Thoracic aorta (tissue), 2 donors: Measurements from ENCODE around the gene COL24A1. TPM values are rescaled to one million over a fixed set of nuclear protein-coding genes. Genes with fewer than 3 reads are reported as not detected.

Experiments used
- ATAC-seq: fragments of 150-250 bp; one replicate; pipeline ENCODE4 v1.8.0; 2017; ENCODE audit warnings: low read depth; ENCODE audit not compliant: insufficient number of reproducible peaks, low FRiP score
- DNase-seq: peaks from one replicate; pipeline ENCODE4 v3.0.0-alpha.2; 2020; ENCODE audit warnings: low spot score
- H3K27ac ChIP-seq, 2 donors: fragments of 200-600 bp; sonication (generic); 1 replicate in 1 of 2; 2 replicates in 1 of 2; pipeline ENCODE4 v1.5.1; 2016; ENCODE audit warnings: mild to moderate bottlenecking in 2 of 2, moderate library complexity in 2 of 2
- H3K27me3 ChIP-seq: fragments of 200-600 bp; sonication (generic); replicated peaks from 2 replicates; pipeline ENCODE4 v1.6.0; 2016; ENCODE audit warnings: mild to moderate bottlenecking; ENCODE audit not compliant: insufficient read depth
- H3K36me3 ChIP-seq: fragments of 200-600 bp; sonication (generic); one replicate; pipeline ENCODE4 v1.5.1; 2016
- H3K4me1 ChIP-seq, 2 donors: fragments of 200-600 bp; sonication (generic); 1 replicate in 1 of 2; 2 replicates in 1 of 2; pipeline versions ENCODE4 v1.5.1 to v1.6.0; 2016; ENCODE audit warnings: low read depth in 2 of 2, mild to moderate bottlenecking in 1 of 2; ENCODE audit not compliant: control insufficient read depth in 1 of 2
- H3K4me3 ChIP-seq: fragments of 200-600 bp; sonication (generic); 2 replicates; pipeline ENCODE4 v1.5.1; 2016; ENCODE audit warnings: mild to moderate bottlenecking
- H3K9me3 ChIP-seq: fragments of 200-600 bp; sonication (generic); 2 replicates; pipeline ENCODE4 v1.5.1; 2016
- total RNA-seq, 2 donors: library from RNA; depleted of rRNA; stranded (reverse); fragments of >200 nt; gene quantifications; one replicate each; pipeline versions ENCODE4 v1.1.0 to v1.2.3, GENCODE V29; 2016
- TF ChIP-seq, protein P1 (sequence below): fragments of 200-600 bp; sonication (generic); IDR thresholded peaks from one replicate; pipeline ENCODE4 v1.5.1; 2019; ENCODE audit warnings: antibody characterized with exemption

Gene COL24A1
- total RNA-seq, 2 donors from 2014 or later = 1.6 to 2.8 TPM

DNA sequence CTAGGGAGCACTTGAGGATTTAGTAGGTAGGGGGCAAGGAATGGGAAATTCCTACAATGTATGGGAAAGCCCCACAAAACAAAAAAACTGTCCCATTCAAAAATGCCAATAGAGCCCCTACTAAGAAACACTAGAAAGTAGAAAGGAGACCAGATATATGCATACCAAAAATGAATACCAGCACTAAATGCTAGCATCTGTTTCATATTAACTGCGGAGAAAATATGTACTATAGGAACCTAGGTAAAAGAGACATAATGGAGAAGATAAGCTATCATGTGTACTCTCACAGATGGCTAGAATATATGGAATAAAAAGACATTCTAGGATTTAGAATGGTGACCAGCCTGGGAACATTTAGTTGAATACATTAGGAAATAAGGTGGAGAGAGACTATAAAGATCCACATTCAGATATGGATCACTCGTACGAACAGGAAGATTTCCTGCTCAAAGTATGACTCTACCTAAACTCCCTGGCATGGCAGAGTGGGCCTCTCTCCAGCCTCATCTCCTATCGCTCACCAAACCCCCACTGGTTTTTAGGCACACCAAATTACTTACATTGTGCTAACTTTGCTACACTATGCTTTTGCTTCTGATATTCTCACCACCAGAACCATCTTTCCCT is 466.7 kb downstream of the COL24A1 start:
- no peak for DNase-seq
- H3K27ac ChIP-seq = no peak overlapping the region
- ATAC-seq = no peak
- no peak overlapping the region for H3K4me3 ChIP-seq
- TF ChIP-seq, protein P1, sequence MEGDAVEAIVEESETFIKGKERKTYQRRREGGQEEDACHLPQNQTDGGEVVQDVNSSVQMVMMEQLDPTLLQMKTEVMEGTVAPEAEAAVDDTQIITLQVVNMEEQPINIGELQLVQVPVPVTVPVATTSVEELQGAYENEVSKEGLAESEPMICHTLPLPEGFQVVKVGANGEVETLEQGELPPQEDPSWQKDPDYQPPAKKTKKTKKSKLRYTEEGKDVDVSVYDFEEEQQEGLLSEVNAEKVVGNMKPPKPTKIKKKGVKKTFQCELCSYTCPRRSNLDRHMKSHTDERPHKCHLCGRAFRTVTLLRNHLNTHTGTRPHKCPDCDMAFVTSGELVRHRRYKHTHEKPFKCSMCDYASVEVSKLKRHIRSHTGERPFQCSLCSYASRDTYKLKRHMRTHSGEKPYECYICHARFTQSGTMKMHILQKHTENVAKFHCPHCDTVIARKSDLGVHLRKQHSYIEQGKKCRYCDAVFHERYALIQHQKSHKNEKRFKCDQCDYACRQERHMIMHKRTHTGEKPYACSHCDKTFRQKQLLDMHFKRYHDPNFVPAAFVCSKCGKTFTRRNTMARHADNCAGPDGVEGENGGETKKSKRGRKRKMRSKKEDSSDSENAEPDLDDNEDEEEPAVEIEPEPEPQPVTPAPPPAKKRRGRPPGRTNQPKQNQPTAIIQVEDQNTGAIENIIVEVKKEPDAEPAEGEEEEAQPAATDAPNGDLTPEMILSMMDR = no peak
- no peaks in the 10 kb centered on the region for H3K36me3 ChIP-seq
- peaks cover 0 to 7% of the 10 kb centered on the region in 2 donors for H3K4me1 ChIP-seq
- H3K27me3 ChIP-seq = no peaks in the 10 kb centered on the region
- H3K9me3 ChIP-seq = no peaks in the 10 kb centered on the region

DNA sequence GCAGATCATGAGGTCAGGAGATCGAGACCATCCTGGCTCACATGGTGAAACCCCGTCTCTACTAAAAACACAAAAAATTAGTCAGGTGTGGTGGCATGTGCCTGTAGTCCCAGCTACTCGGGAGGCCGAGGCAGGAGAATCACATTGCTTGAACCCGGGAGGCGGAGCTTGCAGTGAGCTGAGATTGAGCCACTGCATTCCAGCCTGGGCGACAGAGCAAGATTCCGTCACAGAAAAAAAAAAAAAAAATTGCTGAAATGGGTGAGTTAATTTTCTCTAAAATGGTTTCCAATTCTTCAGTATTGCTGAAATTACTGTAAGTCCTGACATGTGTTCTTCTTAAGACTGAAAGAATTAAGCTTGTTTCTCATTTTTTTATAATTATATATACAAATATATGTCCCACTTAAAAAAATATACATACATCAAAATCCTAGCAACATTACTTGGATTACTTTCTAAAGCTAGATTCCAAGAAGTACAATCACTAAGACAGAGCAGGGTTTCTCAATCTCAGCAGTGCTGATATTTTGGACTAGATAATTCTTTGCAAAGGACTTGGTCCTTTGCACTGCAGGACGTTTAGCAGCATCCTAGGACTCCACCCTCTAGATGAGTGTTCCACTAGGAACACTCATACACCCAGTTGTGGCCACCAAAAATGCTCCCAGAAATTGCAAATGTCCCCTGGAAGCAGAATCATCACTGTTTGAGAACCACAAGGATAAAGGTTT is 473.1 kb downstream of the COL24A1 start:
- DNase-seq (no peak), ATAC-seq (no peak)
- H3K27ac ChIP-seq = no peak overlapping the region
- no peaks in the 10 kb centered on the region for H3K27me3 ChIP-seq
- peaks cover 0 to 11% of the 10 kb centered on the region in 2 donors for H3K4me1 ChIP-seq
- H3K4me3 ChIP-seq = no peak overlapping the region
- TF ChIP-seq, protein P1 = no peak
- H3K36me3 ChIP-seq = no peaks in the 10 kb centered on the region
- H3K9me3 ChIP-seq = no peaks in the 10 kb centered on the region

DNA sequence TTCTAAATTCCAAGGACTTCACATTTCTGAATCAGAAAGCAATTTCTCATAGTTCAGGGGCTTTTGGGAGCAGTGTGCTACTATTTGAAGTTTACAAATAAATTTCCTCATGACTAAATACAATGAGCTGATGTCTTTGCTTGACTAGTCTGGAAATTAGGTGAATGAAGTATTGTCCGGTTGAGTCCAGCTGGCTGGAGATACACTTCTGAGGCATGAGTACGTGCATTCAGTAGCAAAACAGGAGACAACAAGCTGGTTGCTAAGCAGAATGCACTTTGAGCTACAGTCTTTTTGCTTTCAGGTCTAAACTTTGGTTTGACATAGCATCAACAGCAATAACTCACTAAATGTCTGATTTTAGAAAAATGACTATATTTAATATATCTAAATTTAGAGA is 475.5 kb downstream of the COL24A1 start:
- TF ChIP-seq, protein P1 = no peak
- H3K4me3 ChIP-seq = no peak overlapping the region
- ATAC-seq = no peak

More for the DNA sequence above, 475.5 kb downstream of the COL24A1 start:
- peaks cover 0 to 16% of the 10 kb centered on the region in 2 donors for H3K4me1 ChIP-seq
- no peaks in the 10 kb centered on the region for H3K9me3 ChIP-seq
- no peak overlapping the region for H3K27ac ChIP-seq
- peaks cover 4% of the 10 kb centered on the region for H3K36me3 ChIP-seq
- no peak for DNase-seq
- H3K27me3 ChIP-seq = no peaks in the 10 kb centered on the region

Other genes starting within 250 kb of the COL24A1 start
- gene ODF2L, start 239.6 kb upstream of the COL24A1 start, total RNA-seq = 10 to 100 TPM; 45.6 to 74.5 TPM